Limb (tissue), 2 donors: ENCODE data around the gene RBM6.

Experiments used
- DNase-seq, 2 donors: peaks; one replicate each; pipeline ENCODE4 v3.0.0-alpha.2; 2016; ENCODE audit errors: extremely low spot score in 2 of 2

Gene RBM6

GRCh38 chr3:50124800-50125178 is 184.8 kb downstream of the RBM6 start:
- DNase-seq = peak; percentile 58 to 72

GRCh38 chr3:50125541-50126286 is 185.8 kb downstream of the RBM6 start:
- no peak for DNase-seq

- no peak for DNase-seq
Observed at GRCh38 chr3:50126287-50127211, 186.6 kb downstream of the RBM6 start.
